Body of pancreas (tissue), 4 donors: ENCODE data around the gene PHKB.

Source experiments
- CTCF ChIP-seq, 7 experiments: fragments of 450-650 bp in 4 of 7; fragments of 200-600 bp in 3 of 7; sonication (generic) in 3 of 7; IDR thresholded peaks; one replicate each; pipeline ENCODE4 v1.5.1; 2016 to 2019; ENCODE audit warnings: antibody characterized with exemption in 7 of 7
- POLR2A ChIP-seq, 3 donors: fragments of 450-650 bp; IDR thresholded peaks; one replicate each; pipeline ENCODE4 v1.6.1; 2016; ENCODE audit warnings: antibody characterized with exemption in 3 of 3, mild to moderate bottlenecking in 2 of 3

GRCh38 chr16:47459603-47460002, 1.5 kb upstream of the PHKB start:
- TF ChIP-seq CTCF (IDR thresholded peaks at IDR 0.05) (no peak), POLR2A (IDR thresholded peaks at IDR 0.05) (no peak)
